ENCODE data around the gene ZNF578. TPM values are rescaled to one million over a fixed set of nuclear protein-coding genes. Genes with fewer than 3 reads are reported as not detected.
"Not testable (repeated sequence)": the region's sequence is repeated elsewhere in the genome, so short reads cannot be mapped to it uniquely, and the experiment has no call there.

ZNF578 gene
- polyA plus RNA-seq, 1 donor = 2.7 TPM

DNA sequence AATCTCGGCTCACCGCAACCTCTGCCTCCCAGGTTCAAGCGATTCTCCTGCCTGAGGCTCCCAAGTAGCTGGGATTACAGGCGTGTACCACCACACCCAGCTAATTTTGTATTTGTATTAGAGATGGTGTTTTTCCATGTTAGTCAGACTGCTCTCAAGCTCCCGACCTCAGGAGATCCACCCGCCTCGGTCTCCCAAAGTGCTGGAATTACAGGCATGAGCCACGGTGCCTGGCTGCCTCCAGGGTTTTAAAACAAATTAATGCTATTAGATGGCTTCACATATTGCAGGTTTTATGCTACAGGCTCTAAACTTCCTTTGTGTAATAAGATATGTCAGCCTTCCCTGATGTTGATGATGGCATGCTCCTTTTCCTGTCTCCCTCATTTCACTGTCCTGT is 108.3 kb downstream of the ZNF578 start:
- not testable (repeated sequence) for DNase-seq

Other genes with a start within 250 kb of the ZNF578 start
- gene ZNF766, start 184.0 kb upstream of the ZNF578 start, polyA plus RNA-seq (ENCODE audit: insufficient read length) = 12.2 TPM
- gene ZNF480, start 156.4 kb upstream of the ZNF578 start, polyA plus RNA-seq (ENCODE audit: insufficient read length) = 8.9 TPM
- 3.7 TPM for gene ZNF610, start 117.3 kb upstream of the ZNF578 start, polyA plus RNA-seq (ENCODE audit: insufficient read length)
- 16.4 TPM for gene ZNF880, start 83.6 kb upstream of the ZNF578 start, polyA plus RNA-seq (ENCODE audit: insufficient read length)
- 25.1 TPM for gene ZNF528, start 55.7 kb upstream of the ZNF578 start, polyA plus RNA-seq (ENCODE audit: insufficient read length)
- 0.75 TPM for gene ZNF534, start 24.4 kb upstream of the ZNF578 start, polyA plus RNA-seq (ENCODE audit: insufficient read length)
- gene ZNF808, start 74.1 kb downstream of the ZNF578 start, polyA plus RNA-seq (ENCODE audit: insufficient read length) = 8.4 TPM
- 11.2 TPM for gene ZNF701, start 116.7 kb downstream of the ZNF578 start, polyA plus RNA-seq (ENCODE audit: insufficient read length)
- 62.9 TPM for gene ZNF83, start 184.8 kb downstream of the ZNF578 start, polyA plus RNA-seq (ENCODE audit: insufficient read length)

Measured in hindlimb muscle (tissue), 1 donor.